ENCODE measurements around the gene CLCN1. TPM values are rescaled to one million over a fixed set of nuclear protein-coding genes. Genes with fewer than 3 reads are reported as not detected.

The CLCN1 gene
- total RNA-seq, 2 donors from 2014 or later = 0.23 TPM; not detected in 1

GRCh38 chr7:143300959-143301935 is 14.7 kb upstream of the CLCN1 start:
- intact Hi-C loops (cut with DNase I) = loop anchor here (5.0 kb wide), 1 partner anchor 116 kb away; no protein-coding TSS in a partner anchor
- no peak for DNase-seq (ENCODE audit: low spot score)
- no peak for TF ChIP-seq CTCF (IDR thresholded peaks at IDR 0.05)
- peak; percentile 70 for TF ChIP-seq POLR2AphosphoS5 (IDR thresholded peaks at IDR 0.05)
- H3K27me3 ChIP-seq (replicated peaks; ENCODE audit: insufficient read depth) = no peaks in the 10 kb centered on the region
- WGBS = 40% methylated on average over 8 of the region's 8 CpGs
- no peak overlapping the region for H3K4me3 ChIP-seq
- H3K36me3 ChIP-seq = no peaks in the 10 kb centered on the region
- peaks cover 10% of the 10 kb centered on the region for H3K4me1 ChIP-seq (replicated peaks)
- no peaks in the 10 kb centered on the region for H3K9me3 ChIP-seq
- H3K27ac ChIP-seq = peak overlapping the region; percentile 23 to 41

- 92% methylated on average over 10 of the region's 10 CpGs for WGBS
- intact Hi-C loops (cut with DNase I) = loop anchor here (5.0 kb wide), 1 partner anchor 114 kb away; no protein-coding TSS in a partner anchor
- no peak overlapping the region for H3K27ac ChIP-seq
- no peaks in the 10 kb centered on the region for H3K27me3 ChIP-seq (replicated peaks; ENCODE audit: insufficient read depth)
- H3K4me1 ChIP-seq (replicated peaks) = peaks cover 10% of the 10 kb centered on the region
- DNase-seq (ENCODE audit: low spot score) = no peak
- no peak overlapping the region for H3K4me3 ChIP-seq
- TF ChIP-seq POLR2A (IDR thresholded peaks at IDR 0.05) = no peak
- TF ChIP-seq POLR2AphosphoS5 (IDR thresholded peaks at IDR 0.05) = no peak
- H3K9me3 ChIP-seq = no peaks in the 10 kb centered on the region
- no peaks in the 10 kb centered on the region for H3K36me3 ChIP-seq
These were observed 12.2 kb upstream of the CLCN1 start for GRCh38 chr7:143303733-143304132.

GRCh38 chr7:143304938-143305337 is 11.0 kb upstream of the CLCN1 start:
- no peak for DNase-seq (ENCODE audit: low spot score)
- intact Hi-C loops (cut with DNase I) = loop anchor here (5.0 kb wide), 1 partner anchor 112 kb away; no protein-coding TSS in a partner anchor
- H3K36me3 ChIP-seq = no peaks in the 10 kb centered on the region
- no peak overlapping the region for H3K4me3 ChIP-seq
- WGBS = 83% methylated on average over 6 of the region's 6 CpGs
- H3K9me3 ChIP-seq = no peaks in the 10 kb centered on the region
- TF ChIP-seq POLR2AphosphoS5 (IDR thresholded peaks at IDR 0.05) (no peak), POLR2A (IDR thresholded peaks at IDR 0.05) (no peak), CTCF (IDR thresholded peaks at IDR 0.05) (no peak)
- no peaks in the 10 kb centered on the region for H3K27me3 ChIP-seq (replicated peaks; ENCODE audit: insufficient read depth)
- H3K27ac ChIP-seq = no peak overlapping the region
- peaks cover 10% of the 10 kb centered on the region for H3K4me1 ChIP-seq (replicated peaks)

GRCh38 chr7:143305423-143306070 is 10.4 kb upstream of the CLCN1 start:
- Histone ChIP-seq H3K27me3 (replicated peaks; ENCODE audit: insufficient read depth) (no peaks in the 10 kb centered on the region), H3K36me3 (no peaks in the 10 kb centered on the region), H3K9me3 (no peaks in the 10 kb centered on the region), H3K4me3 (no peak overlapping the region), H3K27ac (no peak overlapping the region), H3K4me1 (replicated peaks) (peaks cover 6% of the 10 kb centered on the region)
- peak; percentile 85 for DNase-seq (ENCODE audit: low spot score)
- no peak for TF ChIP-seq POLR2A (IDR thresholded peaks at IDR 0.05)
- TF ChIP-seq CTCF (IDR thresholded peaks at IDR 0.05) = peak; percentile 37 to 91 (median 77)
- peak; percentile 77 for TF ChIP-seq POLR2AphosphoS5 (IDR thresholded peaks at IDR 0.05)
- intact Hi-C loops (cut with DNase I) = no loop called here
- 51% methylated on average over 10 of the region's 10 CpGs for WGBS

- DNase-seq (ENCODE audit: low spot score) = no peak
- no peak for TF ChIP-seq CTCF (IDR thresholded peaks at IDR 0.05)
- no peak for TF ChIP-seq POLR2AphosphoS5 (IDR thresholded peaks at IDR 0.05)
- no peak for TF ChIP-seq POLR2A (IDR thresholded peaks at IDR 0.05)
- Histone ChIP-seq H3K4me3 (no peak overlapping the region), H3K27ac (no peak overlapping the region), H3K4me1 (replicated peaks) (no peaks in the 10 kb centered on the region), H3K36me3 (no peaks in the 10 kb centered on the region), H3K9me3 (no peaks in the 10 kb centered on the region), H3K27me3 (replicated peaks; ENCODE audit: insufficient read depth) (no peaks in the 10 kb centered on the region)
- 98% methylated on average over 2 of the region's 2 CpGs for whole genome bisulfite sequencing
- intact Hi-C loops (cut with DNase I) = no loop called here
These were observed 7.3 kb upstream of the CLCN1 start for GRCh38 chr7:143308632-143309031.

All from prostate gland (tissue), 2 donors.